GM10847 (cell line): ENCODE data around the gene ARHGEF40.

Experiments
- POLR2A ChIP-seq: IDR thresholded peaks from 2 replicates; pipeline ENCODE4 v1.6.1; 2011; ENCODE audit not compliant: insufficient read length; ENCODE audit errors: extremely low read depth

ARHGEF40 gene

GRCh38 chr14:21106498-21107282, 36.6 kb downstream of the ARHGEF40 start:
- TF ChIP-seq POLR2A = no peak

GRCh38 chr14:21107283-21107800, 37.2 kb downstream of the ARHGEF40 start:
- TF ChIP-seq POLR2A = no peak

- no peak for TF ChIP-seq POLR2A
Observed at GRCh38 chr14:21108791-21109190, 38.7 kb downstream of the ARHGEF40 start.

- TF ChIP-seq POLR2A = no peak
Observed at GRCh38 chr14:21109377-21110138, 39.5 kb downstream of the ARHGEF40 start.

DNA sequence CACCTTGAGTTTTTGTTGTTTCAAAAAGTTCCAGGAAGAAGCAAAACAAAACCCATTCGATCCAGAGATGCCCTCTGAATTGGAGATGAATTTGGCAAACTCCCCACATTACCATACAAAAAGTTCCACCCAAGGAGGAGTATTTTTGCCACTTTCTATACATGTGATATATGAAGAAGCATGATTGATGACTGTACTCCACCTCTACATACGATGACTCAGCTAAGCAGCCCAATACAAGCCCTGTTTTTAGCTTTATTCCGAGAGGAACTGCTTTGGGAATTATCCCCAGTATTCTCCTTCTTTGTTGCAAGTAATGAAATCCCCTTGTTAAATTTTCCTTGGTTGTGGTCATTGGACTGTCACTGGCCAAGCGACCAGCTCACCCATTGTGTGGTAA, 42.2 kb downstream of the ARHGEF40 start:
- no peak for TF ChIP-seq POLR2A

- TF ChIP-seq POLR2A = no peak
Observed at GRCh38 chr14:21113369-21113768, 43.3 kb downstream of the ARHGEF40 start.

DNA sequence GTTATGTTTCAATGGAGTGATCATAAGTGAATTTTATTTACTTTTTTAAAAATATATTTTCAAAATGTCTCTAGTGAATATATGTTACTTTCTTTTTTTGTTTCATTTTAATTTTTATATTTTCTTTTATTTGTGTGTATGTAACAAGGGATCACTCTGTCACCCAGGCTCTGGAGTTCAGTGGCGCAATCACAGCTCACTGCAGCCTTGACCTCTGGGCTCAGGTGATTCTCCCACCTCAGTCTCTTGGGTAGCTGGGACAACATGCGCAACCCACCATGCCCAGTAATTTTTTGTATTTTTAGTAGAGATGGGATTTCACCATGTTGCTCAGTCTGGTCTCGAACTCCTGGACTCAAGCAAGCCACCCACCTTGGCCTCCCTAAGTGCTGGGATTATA, 48.8 kb downstream of the ARHGEF40 start:
- no peak for TF ChIP-seq POLR2A

DNA sequence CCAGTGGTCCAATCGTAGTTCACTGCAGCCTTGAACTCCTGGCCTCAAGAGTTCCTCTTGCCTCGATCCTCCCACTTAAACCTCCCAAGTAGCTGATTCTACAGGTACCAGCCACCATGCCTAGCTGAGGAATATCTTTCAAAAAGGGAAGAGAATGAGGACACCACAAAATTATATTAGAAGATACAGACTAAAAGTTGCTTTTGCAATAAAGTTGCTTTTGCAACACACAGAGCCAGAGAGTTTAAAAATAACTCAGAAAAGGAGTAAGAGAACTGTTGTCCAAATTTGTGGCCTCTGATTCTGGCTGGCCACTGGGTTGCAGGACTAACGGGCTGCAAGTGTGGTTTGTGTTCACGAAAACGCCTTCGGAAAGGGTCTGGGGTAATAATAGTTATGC, 50.6 kb downstream of the ARHGEF40 start:
- no peak for TF ChIP-seq POLR2A

GRCh38 chr14:21121122-21121521, 51.0 kb downstream of the ARHGEF40 start:
- no peak for TF ChIP-seq POLR2A

DNA sequence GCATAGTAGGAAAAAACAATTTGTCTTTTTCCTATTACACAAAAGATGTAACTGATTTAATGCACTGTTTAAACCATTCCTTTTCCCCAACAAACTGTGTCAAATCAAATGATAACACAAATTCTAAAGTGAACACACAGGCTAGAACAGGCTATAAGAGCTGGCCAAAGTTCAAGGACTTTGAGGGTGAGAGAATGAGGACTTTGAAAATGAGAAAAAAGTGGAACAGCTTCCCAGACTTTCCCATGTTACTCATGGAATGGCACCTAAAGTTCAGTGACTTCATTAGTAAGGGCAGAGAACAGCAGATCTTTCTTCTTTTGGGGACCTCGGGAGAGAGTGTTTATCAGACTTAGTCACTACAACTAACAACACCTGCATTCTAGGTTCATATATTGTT, 53.3 kb downstream of the ARHGEF40 start:
- no peak for TF ChIP-seq POLR2A

- no peak for TF ChIP-seq POLR2A
Observed at GRCh38 chr14:21133901-21134300, 63.8 kb downstream of the ARHGEF40 start.

DNA sequence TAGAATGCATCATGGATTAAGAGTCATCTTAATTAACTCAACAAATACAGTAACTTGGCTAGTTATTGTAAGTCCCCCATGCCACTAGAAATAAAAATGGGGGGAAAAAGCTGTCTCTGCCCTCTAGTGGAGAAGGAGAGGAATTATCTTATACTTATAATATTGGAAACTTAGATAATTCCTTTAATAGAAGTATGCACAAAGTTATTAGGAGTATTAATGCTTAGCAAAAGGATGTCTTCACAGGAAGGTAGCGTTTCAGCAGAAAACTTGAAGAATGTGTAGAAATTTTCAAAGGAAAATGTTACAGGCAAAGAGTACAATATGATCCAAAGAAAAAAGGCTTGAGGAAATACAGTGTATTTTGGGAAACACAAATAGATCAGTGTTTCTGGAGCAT, 65.9 kb downstream of the ARHGEF40 start:
- TF ChIP-seq POLR2A = no peak
